ES-I3 (cell line): ENCODE data around the gene TRMT11.
"Not testable (repeated sequence)": the region's sequence is repeated elsewhere in the genome, so short reads cannot be mapped to it uniquely, and the experiment has no call there.

ENCODE experiments used
- H3K36me3 ChIP-seq: 2 replicates; pipeline ENCODE4 v1.6.1; 2013; ENCODE audit warnings: mild to moderate bottlenecking, low read length, control low read depth, moderate library complexity; ENCODE audit not compliant: insufficient read depth
- H3K4me1 ChIP-seq: 2 replicates; pipeline ENCODE4 v1.6.1; 2013; ENCODE audit warnings: mild to moderate bottlenecking, control low read depth, low read length; ENCODE audit not compliant: insufficient read depth
- H3K9ac ChIP-seq: 2 replicates; pipeline ENCODE4 v1.6.1; 2013; ENCODE audit warnings: low read depth, mild to moderate bottlenecking, low read length, moderate library complexity
- H3K9me3 ChIP-seq: 2 replicates; pipeline ENCODE4 v1.6.1; 2013; ENCODE audit warnings: mild to moderate bottlenecking, low read length, moderate library complexity; ENCODE audit not compliant: control insufficient read depth, insufficient read depth

TRMT11 gene

GRCh38 chr6:125994670-125995488 lies 8.5 kb downstream of the TRMT11 start:
- H3K4me1 ChIP-seq, result no peaks in the 10 kb centered on the region; the same call in 1 of the 2 replicates
- H3K36me3 ChIP-seq, result no peaks in the 10 kb centered on the region
- no peaks in the 10 kb centered on the region for H3K9me3 ChIP-seq
- no peak overlapping the region for H3K9ac ChIP-seq

DNA sequence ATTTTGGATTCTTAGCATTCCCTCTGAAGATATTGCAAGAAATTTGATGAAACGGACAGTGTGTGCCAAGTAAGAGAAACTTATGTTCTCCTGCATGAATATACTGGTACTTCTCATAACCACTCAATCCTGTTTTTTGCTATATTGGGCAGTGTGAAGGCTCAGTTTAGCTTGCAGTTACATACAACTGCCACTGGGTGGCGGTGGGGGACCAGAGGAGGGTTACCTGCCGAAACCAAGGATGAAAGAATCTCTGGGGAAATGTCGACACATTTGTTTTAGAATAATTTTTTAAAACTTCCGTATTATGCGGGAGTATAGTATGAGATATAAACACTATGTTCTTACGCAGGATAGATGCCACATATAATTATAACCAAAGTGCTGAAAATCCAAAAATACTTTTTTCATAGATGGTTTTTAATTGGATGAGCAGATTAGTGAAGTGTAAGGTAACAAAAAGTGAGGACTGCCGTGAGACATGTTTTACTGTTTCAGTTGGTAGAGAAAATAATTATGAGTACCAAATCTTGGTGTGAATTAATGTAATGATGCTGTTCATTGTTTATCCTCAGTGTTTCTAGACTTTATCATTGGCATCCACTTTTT lies 9.7 kb downstream of the TRMT11 start:
- Histone ChIP-seq H3K9ac (no peak overlapping the region), H3K4me1 (no peaks in the 10 kb centered on the region)

GRCh38 chr6:126002755-126003679 lies 16.7 kb downstream of the TRMT11 start:
- Histone ChIP-seq H3K36me3 (no peaks in the 10 kb centered on the region; the same call in 1 of the 2 replicates), H3K9me3 (no peaks in the 10 kb centered on the region; the same call in 1 of the 2 replicates), H3K4me1 (no peaks in the 10 kb centered on the region), H3K9ac (no peak overlapping the region)

More for the DNA sequence above, 9.7 kb downstream of the TRMT11 start:
- H3K36me3 ChIP-seq, result no peaks in the 10 kb centered on the region
- H3K9me3 ChIP-seq, result no peaks in the 10 kb centered on the region

GRCh38 chr6:126007800-126008199 lies 21.5 kb downstream of the TRMT11 start:
- H3K36me3 ChIP-seq, result peaks cover 12% of the 10 kb centered on the region; the same call in 1 of the 2 replicates
- no peaks in the 10 kb centered on the region; the same call in 1 of the 2 replicates for H3K9me3 ChIP-seq
- no peaks in the 10 kb centered on the region for H3K4me1 ChIP-seq
- H3K9ac ChIP-seq, result no peak overlapping the region

DNA sequence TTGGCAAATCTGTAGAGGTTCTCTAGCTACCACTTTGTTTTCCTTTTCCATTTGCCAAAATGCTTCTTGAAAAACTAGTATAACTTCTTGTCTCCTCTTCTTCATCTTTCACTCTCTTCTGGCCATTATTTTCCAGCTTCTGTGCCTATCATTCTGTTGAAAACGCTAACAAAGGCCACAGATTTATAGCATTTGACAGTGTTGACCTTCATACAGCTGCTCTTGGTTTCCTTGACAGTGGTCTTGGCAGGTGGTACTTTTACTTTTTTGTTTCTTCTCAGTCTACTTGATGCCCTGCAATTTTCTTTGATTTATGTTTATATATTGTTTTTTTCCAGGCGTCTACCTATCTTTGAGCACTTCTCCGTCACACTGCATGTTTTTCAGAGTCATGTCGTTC lies 23.7 kb downstream of the TRMT11 start:
- peaks cover 20% of the 10 kb centered on the region; the same call in 1 of the 2 replicates for H3K36me3 ChIP-seq

GRCh38 chr6:126015863-126016262 lies 29.5 kb downstream of the TRMT11 start:
- H3K4me1 ChIP-seq, result no peaks in the 10 kb centered on the region
- peaks cover 24% of the 10 kb centered on the region for H3K36me3 ChIP-seq
- H3K9ac ChIP-seq, result no peak overlapping the region
- no peaks in the 10 kb centered on the region for H3K9me3 ChIP-seq

More for the DNA sequence above, 23.7 kb downstream of the TRMT11 start:
- no peaks in the 10 kb centered on the region for H3K9me3 ChIP-seq
- no peak overlapping the region for H3K9ac ChIP-seq
- no peaks in the 10 kb centered on the region for H3K4me1 ChIP-seq

DNA sequence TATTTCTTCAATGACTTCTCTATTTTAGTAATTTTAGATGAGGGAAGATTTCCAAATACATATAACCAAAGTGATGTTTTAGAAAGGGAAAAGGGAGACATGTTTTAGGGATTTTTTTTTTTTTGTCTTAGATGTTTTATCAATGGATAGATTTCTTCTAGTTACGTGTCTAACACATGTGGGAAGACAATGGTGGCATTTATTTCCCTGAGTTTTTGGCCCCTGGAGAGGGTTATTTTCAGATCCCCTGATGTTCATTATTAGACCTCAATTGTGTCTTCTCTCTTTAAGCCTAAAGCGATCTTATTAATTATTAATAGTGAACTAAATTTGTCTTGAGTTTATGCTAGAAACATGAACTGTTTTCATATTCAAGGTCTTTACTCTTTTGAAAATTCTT lies 30.3 kb downstream of the TRMT11 start:
- Histone ChIP-seq H3K9me3 (no peaks in the 10 kb centered on the region), H3K9ac (no peak overlapping the region), H3K4me1 (no peaks in the 10 kb centered on the region), H3K36me3 (peaks cover 21% of the 10 kb centered on the region)

GRCh38 chr6:126017668-126018067 lies 31.3 kb downstream of the TRMT11 start:
- Histone ChIP-seq H3K9ac (no peak overlapping the region), H3K9me3 (no peaks in the 10 kb centered on the region), H3K36me3 (peaks cover 17% of the 10 kb centered on the region), H3K4me1 (no peaks in the 10 kb centered on the region)

GRCh38 chr6:126020305-126021050 lies 34.1 kb downstream of the TRMT11 start:
- Histone ChIP-seq H3K36me3 (peaks cover 10% of the 10 kb centered on the region), H3K9me3 (no peaks in the 10 kb centered on the region), H3K4me1 (no peaks in the 10 kb centered on the region), H3K9ac (no peak overlapping the region)

DNA sequence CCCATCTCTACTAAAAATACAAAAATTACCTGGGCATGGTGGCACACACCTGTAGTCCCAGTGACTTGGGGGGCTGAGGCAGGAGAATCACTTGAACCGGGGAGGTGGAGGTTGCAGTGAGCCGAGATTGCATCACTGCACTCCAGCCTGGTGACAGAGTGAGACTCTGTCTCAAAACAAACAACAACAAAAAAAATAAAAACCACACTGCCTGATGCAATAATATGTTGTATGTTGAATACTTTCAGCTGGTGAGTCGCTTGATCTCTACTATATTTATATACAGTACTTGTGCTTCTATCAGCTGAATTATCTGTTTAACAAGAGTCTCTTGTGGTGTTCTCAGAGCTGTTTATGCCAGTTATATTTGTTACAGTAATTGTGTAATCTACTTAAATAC lies 37.1 kb downstream of the TRMT11 start:
- H3K9ac ChIP-seq, H3K36me3 ChIP-seq, H3K9me3 ChIP-seq, H3K4me1 ChIP-seq: not testable (repeated sequence)

GRCh38 chr6:126026001-126026400 lies 39.7 kb downstream of the TRMT11 start:
- Histone ChIP-seq H3K4me1 (no peaks in the 10 kb centered on the region), H3K9me3 (no peaks in the 10 kb centered on the region), H3K36me3 (peaks cover under 1% of the 10 kb centered on the region; the same call in 1 of the 2 replicates), H3K9ac (no peak overlapping the region)

GRCh38 chr6:126027601-126028000 lies 41.3 kb downstream of the TRMT11 start:
- H3K36me3 ChIP-seq, result no peaks in the 10 kb centered on the region
- H3K9ac ChIP-seq, result no peak overlapping the region
- no peaks in the 10 kb centered on the region for H3K9me3 ChIP-seq
- H3K4me1 ChIP-seq, result no peaks in the 10 kb centered on the region

GRCh38 chr6:126030045-126030444 lies 43.7 kb downstream of the TRMT11 start:
- Histone ChIP-seq H3K9ac (no peak overlapping the region), H3K4me1 (peaks cover 3% of the 10 kb centered on the region; the same call in 1 of the 2 replicates), H3K9me3 (no peaks in the 10 kb centered on the region), H3K36me3 (no peaks in the 10 kb centered on the region)
